ENCODE data around the gene CORIN. TPM values are rescaled to one million over a fixed set of nuclear protein-coding genes. Genes with fewer than 3 reads are reported as not detected.

The CORIN gene, protein sequence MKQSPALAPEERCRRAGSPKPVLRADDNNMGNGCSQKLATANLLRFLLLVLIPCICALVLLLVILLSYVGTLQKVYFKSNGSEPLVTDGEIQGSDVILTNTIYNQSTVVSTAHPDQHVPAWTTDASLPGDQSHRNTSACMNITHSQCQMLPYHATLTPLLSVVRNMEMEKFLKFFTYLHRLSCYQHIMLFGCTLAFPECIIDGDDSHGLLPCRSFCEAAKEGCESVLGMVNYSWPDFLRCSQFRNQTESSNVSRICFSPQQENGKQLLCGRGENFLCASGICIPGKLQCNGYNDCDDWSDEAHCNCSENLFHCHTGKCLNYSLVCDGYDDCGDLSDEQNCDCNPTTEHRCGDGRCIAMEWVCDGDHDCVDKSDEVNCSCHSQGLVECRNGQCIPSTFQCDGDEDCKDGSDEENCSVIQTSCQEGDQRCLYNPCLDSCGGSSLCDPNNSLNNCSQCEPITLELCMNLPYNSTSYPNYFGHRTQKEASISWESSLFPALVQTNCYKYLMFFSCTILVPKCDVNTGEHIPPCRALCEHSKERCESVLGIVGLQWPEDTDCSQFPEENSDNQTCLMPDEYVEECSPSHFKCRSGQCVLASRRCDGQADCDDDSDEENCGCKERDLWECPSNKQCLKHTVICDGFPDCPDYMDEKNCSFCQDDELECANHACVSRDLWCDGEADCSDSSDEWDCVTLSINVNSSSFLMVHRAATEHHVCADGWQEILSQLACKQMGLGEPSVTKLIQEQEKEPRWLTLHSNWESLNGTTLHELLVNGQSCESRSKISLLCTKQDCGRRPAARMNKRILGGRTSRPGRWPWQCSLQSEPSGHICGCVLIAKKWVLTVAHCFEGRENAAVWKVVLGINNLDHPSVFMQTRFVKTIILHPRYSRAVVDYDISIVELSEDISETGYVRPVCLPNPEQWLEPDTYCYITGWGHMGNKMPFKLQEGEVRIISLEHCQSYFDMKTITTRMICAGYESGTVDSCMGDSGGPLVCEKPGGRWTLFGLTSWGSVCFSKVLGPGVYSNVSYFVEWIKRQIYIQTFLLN
- total RNA-seq: 1 to 10 TPM in 1 of 2 donors, under 1 TPM in 1; 0.58 to 1.5 TPM
- long read RNA-seq, partial matches to known transcripts: 1 of 1 reads
- long read RNA-seq, other reads (novel, unspliced or antisense): 0 of 1 reads

DNA sequence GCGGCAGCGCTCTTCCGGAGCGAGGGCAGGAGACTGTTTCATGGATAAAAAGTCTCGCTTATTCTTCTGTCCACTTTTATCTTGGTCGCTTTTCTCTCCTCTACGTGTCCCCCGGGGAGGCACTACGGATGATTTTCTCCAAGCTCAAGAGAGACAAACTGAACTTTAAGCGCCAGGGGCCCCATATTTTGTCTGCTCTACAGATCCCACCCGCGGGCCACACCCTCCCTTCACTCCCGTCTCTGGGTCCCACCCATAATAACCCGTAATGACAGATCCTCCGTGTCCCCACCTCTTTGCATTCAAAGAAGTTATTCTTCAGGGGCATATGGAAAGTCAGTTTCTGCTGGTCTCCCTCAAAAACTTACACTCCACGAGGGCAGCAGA, at the start of gene CORIN:
Gene CORIN (minus strand): TSS at position 160 of the 387 bp plus-strand sequence. CDS start 118 bp downstream, at position 42.
- ATAC-seq (peak; percentile 23), DNase-seq (peak in 1 of 2 donors; percentile 23)
- intact Hi-C loops (cut with DNase I, micrococcal nuclease): no loop called here

- DNase-seq (no peak), ATAC-seq (no peak)
- intact Hi-C loops (cut with DNase I, micrococcal nuclease): no loop called here
These were observed 44.4 kb upstream of the CORIN start for GRCh38 chr4:47882228-47882627.

- ATAC-seq (peak; percentile 93), DNase-seq (no peak)
- intact Hi-C loops (cut with DNase I, micrococcal nuclease): no loop called here
These were observed 41.6 kb upstream of the CORIN start for GRCh38 chr4:47879458-47879857.

GRCh38 chr4:47876784-47877546, 39.1 kb upstream of the CORIN start:
- DNase-seq (no peak), ATAC-seq (no peak)

DNA sequence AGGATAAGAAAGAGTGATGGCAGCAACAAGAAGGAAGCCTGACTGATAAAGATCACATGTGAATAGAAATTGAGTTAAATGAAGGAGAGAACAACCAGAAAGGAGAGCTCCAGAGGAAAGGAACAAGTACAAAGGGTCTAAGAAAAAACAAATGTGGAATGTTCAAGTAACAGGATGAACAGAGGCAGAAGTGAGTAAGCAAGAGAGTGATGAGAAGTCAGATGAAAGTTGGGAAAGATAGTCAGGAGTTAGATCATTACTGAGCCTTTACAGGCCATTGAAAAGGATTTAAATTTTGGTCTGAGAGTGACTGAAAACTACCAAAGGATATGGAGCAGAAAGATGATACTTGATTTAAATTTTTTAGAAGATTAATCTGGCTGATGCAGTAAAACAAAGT, 38.4 kb upstream of the CORIN start:
- ATAC-seq (no peak), DNase-seq (no peak)
- intact Hi-C loops (cut with DNase I, micrococcal nuclease): no loop called here

More at GRCh38 chr4:47876784-47877546, 39.1 kb upstream of the CORIN start:
- intact Hi-C loops (cut with DNase I, micrococcal nuclease): no loop called here

GRCh38 chr4:47873877-47874541, 36.1 kb upstream of the CORIN start:
- DNase-seq (no peak), ATAC-seq (no peak)
- intact Hi-C loops (cut with DNase I, micrococcal nuclease): no loop called here

DNA sequence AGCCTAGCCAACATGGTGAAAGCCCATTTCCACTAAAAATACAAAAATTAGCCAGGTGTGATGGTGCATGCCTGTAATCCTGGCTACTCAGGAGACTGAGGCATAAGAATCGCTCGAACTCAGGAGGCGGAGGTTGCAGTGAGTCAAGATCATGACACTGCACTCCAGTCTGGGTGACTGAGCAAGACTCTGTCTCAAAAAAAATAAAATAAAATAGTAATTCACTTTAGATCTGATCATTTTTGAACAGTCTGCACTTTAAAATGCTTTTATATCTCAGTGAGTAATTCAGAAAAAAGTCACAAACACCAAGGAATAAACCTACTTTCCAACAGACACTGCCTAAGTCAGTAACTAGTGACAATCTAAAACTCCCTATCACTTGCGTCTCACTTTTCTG, 25.6 kb upstream of the CORIN start:
- ATAC-seq (no peak), DNase-seq (no peak)
- intact Hi-C loops (cut with DNase I, micrococcal nuclease): no loop called here

DNA sequence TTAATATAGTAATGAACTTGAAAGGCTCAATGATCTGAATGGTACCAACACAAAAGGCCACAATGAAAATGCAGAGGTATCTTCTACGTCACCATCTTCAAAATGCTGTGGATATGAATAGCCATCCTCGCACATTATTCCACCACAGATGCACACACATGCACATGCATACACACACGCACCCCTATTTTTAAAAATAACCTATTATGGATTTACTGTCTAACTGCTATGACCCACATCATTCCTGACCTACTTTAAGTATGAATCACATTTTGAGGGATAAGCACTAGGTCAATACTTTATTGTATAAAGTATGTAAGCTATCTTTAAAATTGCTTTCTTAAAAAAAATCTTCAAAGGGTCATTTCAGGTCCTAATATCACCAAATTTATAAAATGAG, 24.4 kb upstream of the CORIN start:
- intact Hi-C loops (cut with DNase I, micrococcal nuclease): no loop called here
- ATAC-seq (no peak), DNase-seq (no peak)

DNA sequence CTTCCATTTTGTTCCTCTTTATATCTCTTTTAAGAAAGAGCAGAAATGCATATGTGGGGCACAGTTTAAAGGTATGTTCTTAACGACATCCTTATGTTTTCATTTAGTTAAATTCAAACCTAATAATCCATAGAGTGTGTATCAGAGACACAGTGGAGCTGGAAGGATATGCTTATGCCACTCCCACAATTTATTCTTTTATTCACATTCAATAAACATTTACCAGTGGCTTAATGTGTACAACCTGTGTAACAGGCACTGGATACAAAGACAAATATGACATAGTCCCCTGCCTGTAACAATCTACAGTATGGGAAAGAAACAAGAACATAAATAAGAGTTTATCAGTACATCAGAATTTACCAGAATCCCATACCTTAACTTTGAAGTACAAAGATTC, 22.4 kb upstream of the CORIN start:
- ATAC-seq (peak; percentile 97), DNase-seq (no peak)
- intact Hi-C loops (cut with DNase I, micrococcal nuclease): no loop called here

DNA sequence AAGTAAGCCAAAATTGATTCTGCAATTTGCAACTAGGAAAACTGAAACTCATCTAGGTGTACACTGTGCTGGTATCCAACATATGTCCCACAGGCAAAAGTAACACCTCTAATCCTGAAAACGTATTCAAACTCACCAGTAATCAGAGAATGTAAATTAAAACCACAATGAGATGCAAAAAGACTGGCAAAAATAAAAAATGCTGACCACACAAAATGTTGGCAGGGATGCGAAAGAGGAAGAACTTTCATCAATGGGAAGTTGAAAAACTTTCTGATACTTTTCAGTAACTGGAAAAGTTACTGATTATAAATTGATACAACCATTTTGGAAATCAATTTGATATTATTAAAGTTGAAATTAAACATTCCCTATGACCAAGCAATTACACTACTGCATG, 20.1 kb upstream of the CORIN start:
- intact Hi-C loops (cut with DNase I, micrococcal nuclease): no loop called here
- DNase-seq: no peak
- ATAC-seq: no peak

DNA sequence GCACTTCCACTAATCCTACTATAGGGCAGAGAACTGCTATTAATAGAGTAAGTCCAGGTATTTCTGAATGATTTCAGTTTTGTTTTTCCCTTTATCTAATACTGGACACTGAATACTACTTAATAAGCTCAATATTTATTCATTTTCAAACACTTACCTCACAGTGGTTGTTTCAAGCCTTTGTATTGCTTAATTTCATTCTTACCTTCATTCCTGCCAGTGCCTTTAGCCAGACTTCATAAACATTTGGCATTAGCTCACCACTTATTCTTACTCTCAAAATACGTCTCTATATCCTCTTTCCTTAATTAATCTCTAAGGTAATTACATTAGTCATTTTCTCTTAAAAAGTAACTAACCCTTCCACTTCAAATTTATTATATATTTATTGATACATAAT, 18.8 kb upstream of the CORIN start:
- ATAC-seq (no peak), DNase-seq (no peak)
- intact Hi-C loops (cut with DNase I, micrococcal nuclease): no loop called here

GRCh38 chr4:47855350-47855749, 17.5 kb upstream of the CORIN start:
- intact Hi-C loops (cut with DNase I, micrococcal nuclease): no loop called here
- DNase-seq (no peak), ATAC-seq (no peak)

DNA sequence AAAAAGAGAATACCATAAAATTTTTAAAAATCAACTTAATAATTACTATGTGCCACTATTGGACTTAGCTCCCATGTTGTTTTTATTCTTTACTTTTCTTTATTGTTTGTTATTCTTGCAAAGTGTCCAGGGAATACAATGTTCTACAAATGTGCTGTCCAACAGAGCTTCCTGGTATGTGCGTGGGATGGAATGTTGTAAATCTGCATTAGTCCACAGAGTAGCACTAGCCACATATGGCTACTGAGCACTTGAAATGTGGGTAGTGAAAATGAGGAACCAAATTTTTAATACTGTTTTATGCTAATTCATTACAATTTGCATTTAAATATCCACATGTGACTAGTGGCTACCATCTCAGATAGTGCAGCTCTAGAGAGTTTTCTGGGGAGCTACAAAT, 14.3 kb upstream of the CORIN start:
- intact Hi-C loops (cut with DNase I, micrococcal nuclease): no loop called here
- DNase-seq (no peak), ATAC-seq (peak; percentile 82)

DNA sequence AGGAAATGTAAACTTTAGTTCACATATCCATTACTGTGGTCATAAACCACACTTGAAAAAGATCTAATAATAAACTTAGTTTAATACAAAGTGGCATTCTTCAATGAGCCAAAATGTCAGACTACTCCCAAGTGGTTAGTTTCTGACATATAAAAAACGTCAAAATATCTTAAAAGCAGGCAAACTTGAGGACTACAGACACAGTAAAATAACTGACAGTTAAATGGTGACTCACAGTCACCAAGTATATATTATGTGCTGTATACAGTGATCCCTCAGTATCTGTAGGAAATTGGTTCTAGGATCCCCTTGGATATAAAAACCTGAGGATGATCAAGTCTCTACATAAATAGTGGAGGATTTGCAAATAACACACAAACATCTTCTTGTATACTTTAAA, 11.6 kb upstream of the CORIN start:
- intact Hi-C loops (cut with DNase I, micrococcal nuclease): no loop called here
- ATAC-seq: no peak
- no peak for DNase-seq

GRCh38 chr4:47848041-47848440, 10.2 kb upstream of the CORIN start:
- no peak for ATAC-seq
- intact Hi-C loops (cut with DNase I, micrococcal nuclease): no loop called here
- DNase-seq: no peak

- DNase-seq (no peak), ATAC-seq (no peak)
- intact Hi-C loops (cut with DNase I, micrococcal nuclease): no loop called here
These were observed 5.1 kb upstream of the CORIN start for GRCh38 chr4:47842985-47843384.

DNA sequence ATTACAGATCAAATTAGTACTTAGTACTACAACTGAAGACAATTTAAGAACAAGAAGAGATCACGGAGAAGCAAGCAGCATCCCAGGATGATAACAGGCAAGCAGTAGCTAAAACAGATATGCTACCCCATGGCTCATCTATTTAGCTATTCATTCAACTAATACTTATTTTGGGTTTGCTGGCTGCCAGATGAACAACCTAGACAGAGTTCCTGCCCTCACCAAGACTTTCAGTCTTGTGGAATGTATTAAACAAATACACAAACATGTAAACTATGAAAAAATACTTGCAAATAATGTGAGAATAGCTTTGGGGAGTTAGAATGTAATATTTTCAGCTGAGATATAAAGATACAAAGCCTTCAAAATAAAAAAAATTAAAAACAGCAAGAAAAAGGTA, 2.4 kb upstream of the CORIN start:
- intact Hi-C loops (cut with DNase I, micrococcal nuclease): no loop called here
- DNase-seq: no peak
- ATAC-seq: no peak

- no peak for ATAC-seq
- intact Hi-C loops (cut with DNase I, micrococcal nuclease): no loop called here
- no peak for DNase-seq
These were observed 1.4 kb upstream of the CORIN start for GRCh38 chr4:47839259-47839658.

Data from left colon (tissue), 2 donors.